PC-9 (cell line): ENCODE measurements around the gene COP1.

Experiments
- EZH2 ChIP-seq: fragments of 200-600 bp; sonication (generic); IDR thresholded peaks from 2 replicates; pipeline ENCODE4 v1.8.0; 2017; ENCODE audit warnings: antibody characterized with exemption, low read depth
- TF ChIP-seq, protein P1 (sequence below): fragments of 200-600 bp; sonication (generic); conservative IDR thresholded peaks from 2 replicates; pipeline ENCODE4 v1.6.1; 2017; ENCODE audit warnings: mixed run types, antibody characterized with exemption, mild to moderate bottlenecking, moderate library complexity

DNA sequence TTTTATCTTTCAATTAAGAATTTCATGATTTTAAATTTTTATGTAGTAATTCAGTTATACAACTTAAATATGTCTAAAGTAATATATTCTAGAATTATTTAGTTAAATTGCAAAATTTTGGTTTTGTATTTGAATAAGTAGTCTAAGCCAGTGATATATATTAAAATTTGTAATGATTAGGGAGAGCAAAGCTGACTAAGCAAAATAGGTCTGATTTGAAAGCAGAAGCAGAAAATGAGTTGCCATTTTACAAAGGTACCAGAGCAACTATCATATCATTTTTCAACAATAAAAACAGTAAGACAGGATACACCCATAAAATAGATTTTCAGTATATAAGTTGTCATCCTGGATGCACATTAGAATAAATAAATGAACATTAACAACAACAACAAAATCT is 177.9 kb downstream of the COP1 start:
- TF ChIP-seq, protein P1, sequence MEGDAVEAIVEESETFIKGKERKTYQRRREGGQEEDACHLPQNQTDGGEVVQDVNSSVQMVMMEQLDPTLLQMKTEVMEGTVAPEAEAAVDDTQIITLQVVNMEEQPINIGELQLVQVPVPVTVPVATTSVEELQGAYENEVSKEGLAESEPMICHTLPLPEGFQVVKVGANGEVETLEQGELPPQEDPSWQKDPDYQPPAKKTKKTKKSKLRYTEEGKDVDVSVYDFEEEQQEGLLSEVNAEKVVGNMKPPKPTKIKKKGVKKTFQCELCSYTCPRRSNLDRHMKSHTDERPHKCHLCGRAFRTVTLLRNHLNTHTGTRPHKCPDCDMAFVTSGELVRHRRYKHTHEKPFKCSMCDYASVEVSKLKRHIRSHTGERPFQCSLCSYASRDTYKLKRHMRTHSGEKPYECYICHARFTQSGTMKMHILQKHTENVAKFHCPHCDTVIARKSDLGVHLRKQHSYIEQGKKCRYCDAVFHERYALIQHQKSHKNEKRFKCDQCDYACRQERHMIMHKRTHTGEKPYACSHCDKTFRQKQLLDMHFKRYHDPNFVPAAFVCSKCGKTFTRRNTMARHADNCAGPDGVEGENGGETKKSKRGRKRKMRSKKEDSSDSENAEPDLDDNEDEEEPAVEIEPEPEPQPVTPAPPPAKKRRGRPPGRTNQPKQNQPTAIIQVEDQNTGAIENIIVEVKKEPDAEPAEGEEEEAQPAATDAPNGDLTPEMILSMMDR: no peak
- TF ChIP-seq EZH2: no peak
